Tibial nerve (tissue), 3 donors: Measurements from ENCODE around the gene SEMA3C.

Experiments
- EP300 ChIP-seq, 2 donors: sonication (generic); formaldehyde crosslinking; IDR thresholded peaks; one replicate each; pipeline ENCODE4 v1.6.1; 2017; ENCODE audit warnings: antibody characterized with exemption in 2 of 2, mild to moderate bottlenecking in 1 of 2
- POLR2A ChIP-seq, 2 donors: fragments of 450-650 bp; IDR thresholded peaks; one replicate each; pipeline ENCODE4 v1.6.1; 2017; ENCODE audit warnings: antibody characterized with exemption in 2 of 2, mild to moderate bottlenecking in 2 of 2, moderate library complexity in 2 of 2

DNA sequence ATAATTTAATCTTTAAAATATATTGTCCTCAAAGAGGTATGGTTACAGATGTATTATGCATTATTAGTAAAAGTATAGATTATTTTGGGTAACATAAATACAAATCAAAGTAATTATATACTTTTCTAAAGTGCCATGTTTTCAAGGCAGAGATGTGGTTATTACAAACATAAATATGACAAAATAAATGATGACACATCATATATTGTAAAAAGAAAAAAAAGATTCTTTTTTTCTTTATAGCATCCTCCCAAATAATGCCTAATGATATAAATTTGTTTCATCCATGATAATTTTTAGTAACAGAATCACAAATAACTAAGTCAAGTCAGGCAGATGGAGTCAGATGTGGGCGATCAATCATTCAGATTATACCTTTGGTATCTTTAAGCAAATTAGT, 29.3 kb downstream of the SEMA3C start:
- TF ChIP-seq POLR2A (IDR thresholded peaks at IDR 0.05) (no peak), EP300 (IDR thresholded peaks at IDR 0.05) (no peak)
